OCI-LY7 (cell line): ENCODE measurements around the gene MAP3K21. TPM values are rescaled to one million over a fixed set of nuclear protein-coding genes. Genes with fewer than 3 reads are reported as not detected.

Experiments
- BruUV-seq: library from RNA; stranded (reverse); fragments of 400-500 nt; replicated peaks from 2 replicates; lab custom pipeline; 2021; lab: Mats Ljungman, UMichigan
- CTCF ChIA-PET: fragments of 300-600 bp; sonication (Branson Sonifier 250); formaldehyde crosslinking; loops from one replicate; lab custom pipeline; 2022; ENCODE audit warnings: antibody characterized with exemption; ENCODE audit not compliant: unreplicated experiment; lab: Charles Lee
- POLR2A ChIA-PET: fragments of 300-600 bp; sonication (Branson Sonifier 250); formaldehyde crosslinking; loops from one replicate; lab custom pipeline; 2022; ENCODE audit warnings: antibody characterized with exemption; lab: Charles Lee
- DNase-seq: peaks from one replicate; pipeline ENCODE4 v3.0.0-alpha.2; 2015; ENCODE audit warnings: low spot score
- H2AFZ ChIP-seq: fragments of 200-600 bp; sonication (generic), shearing (Covaris generic); 2 replicates; pipeline ENCODE4 v1.6.1; 2014; ENCODE audit warnings: mild to moderate bottlenecking, antibody characterized with exemption, low read length, moderate library complexity
- H3K27ac ChIP-seq: fragments of 200-600 bp; sonication (generic); 2 replicates; pipeline ENCODE4 v1.5.1; 2014; ENCODE audit warnings: mixed run types, low read depth, mild to moderate bottlenecking, moderate library complexity, low read length, inconsistent platforms; ENCODE audit not compliant: poor library complexity, severe bottlenecking
- H3K36me3 ChIP-seq: fragments of 200-600 bp; sonication (generic); 2 replicates; pipeline ENCODE4 v1.6.1; 2014; ENCODE audit warnings: mild to moderate bottlenecking, antibody characterized with exemption, low read length, moderate library complexity, mixed read lengths; ENCODE audit not compliant: insufficient read depth
- H3K4me1 ChIP-seq: fragments of 200-600 bp; sonication (generic); 2 replicates; pipeline ENCODE4 v1.5.1; 2014; ENCODE audit warnings: mild to moderate bottlenecking, low read length; ENCODE audit not compliant: insufficient read depth, poor library complexity, severe bottlenecking
- H3K4me2 ChIP-seq: fragments of 200-600 bp; sonication (generic); 2 replicates; pipeline ENCODE4 v1.6.1; 2014; ENCODE audit warnings: mild to moderate bottlenecking, low read length
- H3K4me3 ChIP-seq: fragments of 200-600 bp; sonication (generic); 2 replicates; pipeline ENCODE4 v1.5.1; 2014; ENCODE audit warnings: mild to moderate bottlenecking, low read depth, low read length; ENCODE audit not compliant: poor library complexity, severe bottlenecking
- H3K79me2 ChIP-seq: fragments of 200-600 bp; sonication (generic); 2 replicates; pipeline ENCODE4 v1.6.1; 2016; ENCODE audit warnings: low read depth, mild to moderate bottlenecking, low read length, moderate library complexity, mixed read lengths; ENCODE audit not compliant: insufficient read depth
- H3K9me2 ChIP-seq: fragments of 200-600 bp; sonication (generic); 2 replicates; pipeline ENCODE4 v1.6.1; 2016; ENCODE audit warnings: mild to moderate bottlenecking, low read length, mixed read lengths; ENCODE audit not compliant: insufficient read depth
- H3K9me3 ChIP-seq: fragments of 200-600 bp; sonication (generic); 2 replicates; pipeline ENCODE4 v1.6.1; 2014; ENCODE audit warnings: mild to moderate bottlenecking, mixed run types, low read length, mixed read lengths
- H4K20me1 ChIP-seq: fragments of 200-600 bp; sonication (generic); 2 replicates; pipeline ENCODE4 v1.6.1; 2014; ENCODE audit warnings: mild to moderate bottlenecking, antibody characterized with exemption, low read length, moderate library complexity, mixed read lengths; ENCODE audit not compliant: insufficient read depth
- CTCF ChIP-seq: fragments of 200-600 bp; sonication (generic); conservative IDR thresholded peaks from 2 replicates; pipeline ENCODE4 v1.5.1; 2014; ENCODE audit warnings: mild to moderate bottlenecking, antibody characterized with exemption, low read length, moderate library complexity, mixed read lengths
- EZH2phosphoT487 ChIP-seq: fragments of 200-600 bp; sonication (generic); IDR thresholded peaks from 2 replicates; pipeline ENCODE4 v1.6.1; 2018; ENCODE audit warnings: low read depth, borderline replicate concordance, mild to moderate bottlenecking, mixed run types, antibody characterized with exemption, low read length, moderate library complexity, mixed read lengths
- intact Hi-C: fragments of 100-400 bp; cut with micrococcal nuclease; formaldehyde crosslinking; loops from one replicate; pipeline ENCODE4 v1.10.0; 2022; ENCODE audit not compliant: unreplicated experiment
- total RNA-seq, 2 experiments: library from RNA; depleted of rRNA in 1 of 2; stranded (reverse); fragments of >200 nt in 1 of 2; shearing (Covaris generic) in 1 of 2; gene quantifications; 2 replicates each; pipeline ENCODE4 v1.2.3, GENCODE V29; 2014 to 2022

MAP3K21 gene
- total RNA-seq, 2 experiments from 2014 or later: 1.3 to 1.8 TPM

DNA sequence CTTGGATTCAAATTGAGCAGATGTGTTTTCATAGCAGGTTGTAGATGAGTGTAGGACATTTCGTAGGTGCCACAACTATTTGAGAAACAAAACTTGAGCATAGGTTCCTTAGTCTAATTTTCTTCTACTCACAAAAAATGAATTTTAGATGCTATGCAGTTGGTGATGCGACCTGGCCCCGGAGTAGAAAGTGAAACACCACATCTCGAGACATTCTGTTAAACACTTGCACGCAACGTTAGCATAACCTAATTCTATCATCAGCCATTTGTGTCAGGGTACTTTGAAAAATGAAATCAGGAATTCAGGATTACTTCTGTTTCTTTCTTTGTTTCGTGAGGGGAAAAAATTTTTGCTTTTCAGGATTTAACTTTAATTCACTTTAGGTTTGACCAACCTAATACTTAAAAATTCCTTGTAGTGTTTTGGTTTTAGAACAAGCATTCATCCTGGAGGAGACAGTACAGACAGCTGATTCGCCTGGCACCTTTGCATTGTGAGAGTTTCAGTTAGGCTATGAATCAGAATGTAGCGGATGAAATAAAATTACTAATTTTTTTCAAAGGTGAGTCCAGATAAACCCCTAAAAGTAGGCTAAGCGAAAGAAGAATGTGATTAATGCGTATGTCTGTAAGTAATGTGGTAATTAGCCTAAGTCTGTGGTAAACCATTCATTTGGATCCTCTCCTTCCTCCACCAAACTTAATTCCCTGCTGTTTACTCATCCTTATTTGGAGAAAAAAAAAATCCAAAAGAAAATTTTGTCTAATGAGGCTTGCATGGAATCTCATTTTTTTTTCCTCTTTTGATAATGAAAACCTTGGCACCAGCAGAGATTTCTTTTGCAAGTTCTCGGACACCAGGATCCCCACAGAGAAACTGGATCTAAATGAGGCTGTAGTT lies 44.9 kb downstream of the MAP3K21 start:
- no peaks in the 10 kb centered on the region for H4K20me1 ChIP-seq
- BruUV-seq: no TSS peak
- intact Hi-C loops: no loop called here
- H3K9me3 ChIP-seq: no peaks in the 10 kb centered on the region
- no peak overlapping the region for H2AFZ ChIP-seq
- ChIA-PET POLR2A (interaction anchor here (0.7 to 1.0 kb wide), 2 partner anchors 17 to 46 kb away, joined by 3 read pairs; no protein-coding TSS in a partner anchor), CTCF (no interaction called here)
- H3K4me2 ChIP-seq: no peak overlapping the region
- H3K27ac ChIP-seq: no peak overlapping the region
- no peaks in the 10 kb centered on the region for H3K4me1 ChIP-seq
- TF ChIP-seq EZH2phosphoT487: no peak
- no peak for TF ChIP-seq CTCF
- H3K36me3 ChIP-seq: no peaks in the 10 kb centered on the region
- H3K79me2 ChIP-seq: no peaks in the 10 kb centered on the region
- H3K9me2 ChIP-seq: no peaks in the 10 kb centered on the region
- H3K4me3 ChIP-seq: no peak overlapping the region
- DNase-seq: no peak

GRCh38 chr1:233373226-233373625 lies 45.7 kb downstream of the MAP3K21 start:
- no peak overlapping the region for H3K27ac ChIP-seq
- H3K4me1 ChIP-seq: no peaks in the 10 kb centered on the region
- no peak for TF ChIP-seq CTCF
- TF ChIP-seq EZH2phosphoT487: no peak
- no peaks in the 10 kb centered on the region for H3K79me2 ChIP-seq
- intact Hi-C loops: no loop called here
- no peaks in the 10 kb centered on the region for H3K36me3 ChIP-seq
- ChIA-PET POLR2A (interaction anchor here (0.6 to 0.7 kb wide), 2 partner anchors 46 to 50 kb away, joined by 3 read pairs; no protein-coding TSS in a partner anchor), CTCF (no interaction called here)
- no peaks in the 10 kb centered on the region for H3K9me3 ChIP-seq
- no peaks in the 10 kb centered on the region for H3K9me2 ChIP-seq
- no peak for DNase-seq
- H2AFZ ChIP-seq: no peak overlapping the region
- no peaks in the 10 kb centered on the region for H4K20me1 ChIP-seq
- H3K4me3 ChIP-seq: no peak overlapping the region
- BruUV-seq: no TSS peak
- H3K4me2 ChIP-seq: no peak overlapping the region

- H3K4me2 ChIP-seq: no peak overlapping the region
- no peaks in the 10 kb centered on the region for H3K9me3 ChIP-seq
- POLR2A ChIA-PET: no interaction called here
- no peak overlapping the region for H3K27ac ChIP-seq
- H3K4me3 ChIP-seq: no peak overlapping the region
- intact Hi-C loops: no loop called here
- H3K9me2 ChIP-seq: no peaks in the 10 kb centered on the region
- no peaks in the 10 kb centered on the region for H4K20me1 ChIP-seq
- BruUV-seq: no TSS peak
- H3K79me2 ChIP-seq: no peaks in the 10 kb centered on the region
- no peaks in the 10 kb centered on the region for H3K36me3 ChIP-seq
- CTCF ChIA-PET: no interaction called here
- H3K4me1 ChIP-seq: no peaks in the 10 kb centered on the region
- no peak for DNase-seq
- no peak overlapping the region for H2AFZ ChIP-seq
- TF ChIP-seq EZH2phosphoT487: no peak
- TF ChIP-seq CTCF: no peak
Measured at GRCh38 chr1:233375653-233376052, 48.1 kb downstream of the MAP3K21 start.
